ENCODE data around the gene PPP1R37.

PPP1R37 gene

GRCh38 chr19:45092747-45093678, at the start of gene PPP1R37:
Gene PPP1R37 (plus strand): TSS chr19:45093179. CDS start chr19:45093326, 147 bp downstream.
- DNase-seq (ENCODE audit: low spot score) = peak; percentile 95

DNA sequence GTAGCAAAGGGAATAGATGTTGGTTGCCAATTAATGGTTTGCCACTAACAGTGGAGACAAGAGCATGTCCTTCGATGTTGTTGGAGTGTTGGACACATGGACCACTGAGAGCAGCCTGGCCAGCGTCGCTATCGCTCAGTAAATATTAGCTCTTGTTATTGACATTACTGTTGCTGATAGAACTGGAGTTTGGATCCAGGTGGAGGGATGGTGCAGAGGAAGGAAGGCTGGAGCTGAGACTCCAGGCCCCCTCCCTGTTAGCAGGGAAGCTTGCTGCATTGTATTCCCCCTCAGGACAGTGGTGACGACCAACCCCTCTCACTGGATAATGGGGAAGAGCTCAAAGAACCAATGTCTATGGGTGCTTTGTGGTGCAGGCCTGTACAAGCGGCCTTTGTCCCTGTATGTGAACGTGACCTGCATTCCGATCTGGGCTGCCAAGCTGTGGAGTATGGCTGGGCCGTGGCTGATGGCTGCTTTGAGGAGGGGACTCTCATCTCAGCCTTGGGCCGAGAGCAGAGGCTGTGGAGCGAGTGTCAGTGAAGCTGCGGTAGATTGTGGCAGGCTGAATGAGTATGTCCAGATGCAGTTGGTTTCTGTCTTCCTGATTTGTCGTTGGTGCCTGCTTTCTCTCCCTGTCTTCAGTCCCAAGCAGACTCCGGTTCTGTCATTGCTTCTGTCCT, 47.2 kb upstream of the PPP1R37 start:
- DNase-seq (ENCODE audit: low spot score) = no peak

GRCh38 chr19:45046355-45046754, 46.6 kb upstream of the PPP1R37 start:
- no peak for DNase-seq (ENCODE audit: low spot score)

DNA sequence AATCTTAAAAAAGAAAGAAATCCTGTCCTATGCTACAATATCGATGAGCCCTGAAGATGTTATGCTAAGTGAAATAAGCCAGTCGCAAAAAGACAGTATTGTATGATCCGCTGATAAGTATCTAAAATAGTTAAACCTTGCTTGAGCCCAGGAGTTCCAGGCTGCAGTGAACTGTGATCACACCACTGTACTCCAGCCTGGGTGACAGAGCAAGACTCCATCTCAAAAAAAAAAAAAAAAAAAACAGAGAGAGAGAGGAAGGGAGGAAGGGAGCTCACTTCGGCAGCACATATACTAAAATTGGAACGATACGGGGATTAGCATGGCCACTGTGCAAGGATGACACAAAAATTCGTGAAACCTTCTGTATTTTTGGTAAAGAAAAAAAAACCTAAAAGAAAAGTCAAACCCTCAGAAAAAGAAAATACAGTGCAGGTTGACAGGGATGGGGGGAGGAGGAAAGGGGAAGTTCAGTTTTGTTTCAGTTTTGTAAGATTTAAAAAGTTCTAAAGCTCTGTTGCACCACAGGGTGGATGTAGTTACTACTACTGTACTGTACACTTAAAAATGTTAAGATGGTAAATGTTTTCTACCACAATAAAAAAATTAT, 45.7 kb upstream of the PPP1R37 start:
- peak; percentile 81 for DNase-seq (ENCODE audit: low spot score)

GRCh38 chr19:45049073-45049736, 43.8 kb upstream of the PPP1R37 start:
- no peak for DNase-seq (ENCODE audit: low spot score)

DNA sequence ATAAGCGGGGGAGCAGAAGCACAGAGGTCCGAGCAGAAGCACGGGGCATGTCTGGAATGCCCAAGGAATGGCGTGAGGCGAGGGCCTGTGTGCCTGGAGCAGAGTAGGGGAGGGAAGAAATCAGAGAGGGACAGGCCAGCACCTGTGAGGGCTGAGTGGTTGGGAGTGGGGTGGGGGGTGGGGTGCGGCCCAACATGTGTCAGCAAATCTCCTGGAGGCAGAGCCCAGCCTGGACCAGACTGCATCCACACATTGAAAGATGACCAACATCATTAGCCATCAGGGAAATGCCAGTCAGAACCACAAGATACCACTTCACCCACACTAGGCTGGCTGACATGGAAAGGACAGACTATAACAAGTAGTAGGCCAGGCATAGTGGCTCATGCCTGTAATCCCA, 42.9 kb upstream of the PPP1R37 start:
- no peak for DNase-seq (ENCODE audit: low spot score)

DNA sequence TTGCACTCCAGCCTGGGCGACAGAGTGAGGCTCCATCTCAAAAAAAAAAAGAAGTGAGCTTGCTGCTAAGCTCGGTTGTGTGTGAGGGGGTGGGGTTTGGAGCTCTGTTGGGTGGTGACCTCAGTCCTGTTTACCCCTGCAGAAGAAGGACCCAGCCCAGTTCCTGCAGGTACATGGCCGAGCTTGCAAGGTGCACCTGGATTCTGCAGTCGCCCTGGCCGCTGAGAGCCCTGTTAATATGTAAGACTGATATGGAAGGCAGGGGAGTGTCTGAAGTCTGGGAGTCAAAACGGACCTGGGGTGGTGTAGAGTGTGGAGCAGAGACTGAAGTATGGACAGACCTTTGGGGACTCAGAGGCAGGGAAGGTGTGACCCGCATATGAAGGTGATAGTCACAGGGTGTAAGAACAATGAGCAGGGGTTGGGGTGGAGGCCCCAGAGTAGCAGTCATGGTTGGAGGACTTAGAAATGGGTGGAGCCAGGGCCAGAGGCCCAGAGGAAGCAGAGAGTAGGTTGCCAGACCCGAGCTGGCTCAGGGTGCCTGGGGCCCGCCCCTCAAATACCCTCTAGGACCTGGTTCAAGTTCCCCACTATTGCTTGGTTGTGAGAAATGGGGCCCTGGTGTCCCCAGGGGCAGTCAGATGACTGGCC, 40.9 kb upstream of the PPP1R37 start:
- DNase-seq (ENCODE audit: low spot score) = peak; percentile 45

DNA sequence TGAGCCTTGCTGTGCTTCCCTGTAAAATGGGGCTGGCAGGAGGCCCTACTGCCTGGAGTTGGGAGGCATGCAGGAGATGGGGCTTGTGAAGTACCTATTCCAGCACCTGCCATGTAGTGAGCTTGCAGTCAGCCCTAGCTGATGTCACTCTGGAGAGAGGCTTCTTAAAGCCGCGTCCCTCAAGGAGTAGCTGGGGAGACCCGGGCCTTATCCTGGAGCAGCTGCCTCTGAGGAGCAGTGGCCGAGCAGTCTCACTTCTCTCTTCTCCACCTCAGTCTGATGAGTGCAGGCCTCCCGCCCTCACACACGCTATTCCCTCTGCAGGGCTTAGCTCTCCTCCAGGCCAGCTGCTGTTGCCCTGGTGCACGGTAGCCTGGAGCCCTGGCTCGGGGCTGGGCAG, 36.1 kb upstream of the PPP1R37 start:
- peak; percentile 33 for DNase-seq (ENCODE audit: low spot score)

DNA sequence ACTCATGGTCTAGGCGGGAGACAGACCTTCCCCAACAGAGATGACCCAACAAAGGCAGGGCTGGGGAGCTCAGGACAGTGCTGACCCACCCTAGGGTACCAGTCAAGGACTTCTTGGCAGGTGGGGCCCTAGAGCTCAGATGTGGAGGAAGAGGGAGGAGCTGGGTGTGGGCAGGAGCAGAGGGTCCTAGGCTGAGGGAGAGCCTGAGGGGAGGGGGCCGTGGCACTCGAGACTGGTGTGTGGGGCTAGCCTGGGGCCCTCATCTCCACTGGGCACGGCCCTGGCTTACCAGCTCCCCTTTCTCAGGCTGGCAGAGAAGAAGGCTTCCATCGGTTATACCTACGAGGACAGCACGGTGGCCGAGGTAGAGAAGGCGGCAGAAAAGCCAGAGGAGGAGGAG, 35.5 kb upstream of the PPP1R37 start:
- DNase-seq (ENCODE audit: low spot score) = no peak

- no peak for DNase-seq (ENCODE audit: low spot score)
Measured at GRCh38 chr19:45058622-45059159, 34.3 kb upstream of the PPP1R37 start.

- peak; percentile 94 for DNase-seq (ENCODE audit: low spot score)
Measured at GRCh38 chr19:45059258-45059965, 33.6 kb upstream of the PPP1R37 start.

DNA sequence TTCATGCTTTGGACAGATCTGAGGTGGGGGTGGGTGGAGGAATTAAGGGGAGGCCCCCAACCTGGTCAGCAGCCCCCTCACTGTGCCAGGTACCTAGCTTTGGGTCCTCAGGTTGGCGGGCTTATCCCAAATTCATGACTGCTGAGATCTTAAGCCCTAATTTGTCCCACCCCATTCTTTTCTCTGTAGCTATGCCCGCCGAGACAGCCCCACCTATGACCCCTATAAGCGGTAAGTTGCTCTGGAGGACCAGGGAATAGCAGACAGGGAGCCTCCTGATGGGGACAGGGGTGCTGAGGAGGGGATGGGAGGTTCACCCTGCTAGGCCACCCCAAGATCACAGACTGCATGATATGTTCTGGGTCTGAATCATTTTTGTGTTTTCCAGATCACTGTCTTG, 31.0 kb upstream of the PPP1R37 start:
- DNase-seq (ENCODE audit: low spot score) = no peak

GRCh38 chr19:45063851-45064801, 28.9 kb upstream of the PPP1R37 start:
- DNase-seq (ENCODE audit: low spot score) = no peak

GRCh38 chr19:45066921-45067661, 25.9 kb upstream of the PPP1R37 start:
- no peak for DNase-seq (ENCODE audit: low spot score)

DNA sequence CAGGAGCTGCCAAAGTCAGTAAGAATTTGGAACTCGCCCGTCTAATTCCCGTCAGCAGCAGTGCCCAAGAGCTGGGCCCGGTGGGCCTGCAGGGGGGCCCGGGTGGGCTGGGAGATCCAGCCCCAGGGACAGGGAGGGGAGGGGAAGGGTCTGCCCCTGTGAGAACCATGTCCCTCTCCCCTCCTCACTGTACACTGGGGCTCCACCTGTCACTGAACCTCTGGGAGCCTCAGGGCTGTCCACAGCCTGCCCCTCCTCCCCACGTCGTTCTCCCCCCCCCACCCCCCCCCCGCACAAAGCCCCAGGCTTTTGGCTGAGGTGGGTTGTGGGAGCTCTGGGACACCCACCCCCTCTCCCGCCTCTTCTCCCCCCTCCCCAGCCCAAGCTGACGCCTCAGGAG, 24.9 kb upstream of the PPP1R37 start:
- DNase-seq (ENCODE audit: low spot score) = no peak

GRCh38 chr19:45069056-45069455, 23.9 kb upstream of the PPP1R37 start:
- peak; percentile 30 for DNase-seq (ENCODE audit: low spot score)

DNA sequence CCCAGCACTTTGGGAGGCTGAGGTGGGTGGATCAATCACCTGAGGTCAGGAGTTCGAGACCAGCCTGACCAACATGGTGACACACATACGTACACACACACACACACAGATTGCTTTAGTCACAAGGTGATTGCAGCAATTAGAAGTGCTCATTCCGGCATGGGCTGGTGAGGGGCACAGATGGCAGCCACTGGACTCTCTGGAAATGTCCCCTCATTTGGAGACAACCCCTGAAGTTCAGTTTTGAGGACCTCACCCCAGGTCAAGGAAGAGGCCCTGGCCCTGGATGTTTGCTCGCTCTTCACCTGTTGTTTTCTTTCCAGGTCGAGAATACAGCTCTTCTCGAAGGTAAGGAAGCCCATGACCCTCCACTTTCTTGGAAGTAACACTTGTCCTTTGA, 22.8 kb upstream of the PPP1R37 start:
- no peak for DNase-seq (ENCODE audit: low spot score)

DNA sequence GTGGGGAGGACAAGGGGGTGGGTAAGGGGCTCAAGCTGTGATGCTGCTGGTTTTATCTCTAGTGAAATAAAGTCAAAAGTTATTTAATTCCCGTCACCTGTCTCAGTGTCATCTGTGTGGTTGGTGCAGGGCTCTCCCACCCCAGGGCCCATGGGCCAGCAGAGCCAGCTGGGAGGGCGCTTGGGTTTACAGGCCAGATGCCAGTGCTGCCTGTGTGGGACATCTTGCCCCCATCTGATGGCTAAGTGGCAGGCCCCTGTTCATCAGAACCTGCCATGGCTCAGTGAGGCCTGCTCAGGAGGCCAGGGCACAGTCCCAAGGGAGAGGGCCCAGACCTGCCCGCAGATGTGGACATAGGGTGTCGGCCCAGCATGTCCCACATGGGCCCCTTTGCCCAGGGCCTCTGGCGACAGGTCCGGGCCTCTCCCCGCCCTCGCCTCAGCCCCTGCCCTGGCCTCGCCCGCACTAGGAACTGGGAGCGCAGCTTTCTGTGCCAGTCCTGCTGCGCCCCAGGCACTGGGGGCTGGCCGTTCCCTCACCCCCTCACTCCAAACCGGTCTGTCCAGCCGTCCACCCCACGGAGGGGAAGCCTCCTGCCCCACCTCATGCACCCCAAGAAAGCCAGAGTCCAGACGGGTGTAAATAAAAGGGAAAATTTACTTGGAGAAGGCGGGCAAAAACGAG, 22.0 kb upstream of the PPP1R37 start:
- no peak for DNase-seq (ENCODE audit: low spot score)

Data from NAMALWA (cell line).